Measurements from ENCODE around the gene GP1BB.

Gene GP1BB

DNA sequence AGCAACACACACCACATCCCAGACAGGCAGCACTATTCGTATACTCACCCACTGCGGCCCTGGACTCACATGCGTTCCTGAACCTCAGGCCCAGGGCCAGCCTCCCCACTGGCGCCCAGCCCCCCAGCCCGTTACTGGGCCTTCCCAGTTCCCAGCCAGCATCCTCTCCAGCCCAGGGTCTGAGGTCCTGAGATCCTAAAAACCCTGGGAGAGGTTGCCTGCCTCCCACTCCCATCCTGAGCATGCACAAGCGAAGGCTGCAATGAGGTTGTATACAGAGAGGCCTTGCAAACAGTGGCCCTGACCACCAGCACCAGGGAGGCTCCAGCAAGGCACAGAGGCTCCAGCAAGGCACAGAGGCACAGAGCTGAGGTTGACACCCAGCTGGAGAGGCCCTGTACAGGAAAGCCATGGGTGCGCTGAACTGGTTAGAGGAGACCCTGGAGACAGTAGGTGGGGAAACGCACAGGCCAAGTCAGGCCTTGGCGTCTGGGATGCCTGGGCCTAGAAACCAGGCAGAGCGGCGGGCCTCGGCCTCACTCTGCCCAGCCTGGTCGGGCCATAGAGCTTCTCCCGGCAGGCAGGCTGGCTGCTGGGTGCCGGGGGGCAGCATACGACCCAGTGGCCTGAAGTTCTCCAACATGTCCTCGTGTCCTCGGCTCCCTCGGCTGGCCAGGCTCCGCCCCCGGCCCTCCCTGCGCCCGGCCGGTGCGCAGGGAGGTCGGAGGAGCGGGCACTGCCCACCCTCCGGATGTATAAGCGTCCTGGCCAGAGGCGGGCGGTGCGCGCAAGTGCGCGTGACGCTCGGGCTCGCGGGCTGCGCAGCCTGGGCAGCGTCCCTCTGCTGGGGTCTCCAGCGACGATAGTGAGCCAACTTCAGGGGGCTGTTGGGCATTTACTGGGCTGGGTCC lies 34.9 kb downstream of the GP1BB start:
- Mint-ChIP-seq H3K9me3 (no peaks in the 10 kb centered on the region), H3K4me3 (peak overlapping the region; percentile 71 to 78), H3K27ac (no peak overlapping the region), H3K27me3 (peaks cover 59 to 94% of the 10 kb centered on the region in 2 donors), H3K36me3 (ENCODE audit: insufficient read depth) (peaks cover 3% of the 10 kb centered on the region), H3K4me1 (ENCODE audit: low read depth in 2 of 2) (peaks cover 24% of the 10 kb centered on the region in 2 donors)
- DNase-seq (no peak), ATAC-seq (replicated peaks) (no peak)

GRCh38 chr22:19758896-19759426 lies 35.6 kb downstream of the GP1BB start:
- Mint-ChIP-seq H3K4me3 (peak overlapping the region in 1 of 2 donors; percentile 48), H3K36me3 (ENCODE audit: insufficient read depth) (peaks cover 3% of the 10 kb centered on the region), H3K9me3 (no peaks in the 10 kb centered on the region), H3K27ac (no peak overlapping the region), H3K27me3 (peaks cover 61 to 94% of the 10 kb centered on the region in 2 donors), H3K4me1 (ENCODE audit: low read depth in 2 of 2) (peaks cover 24% of the 10 kb centered on the region in 2 donors)
- ATAC-seq (replicated peaks), result no peak
- no peak for DNase-seq

DNA sequence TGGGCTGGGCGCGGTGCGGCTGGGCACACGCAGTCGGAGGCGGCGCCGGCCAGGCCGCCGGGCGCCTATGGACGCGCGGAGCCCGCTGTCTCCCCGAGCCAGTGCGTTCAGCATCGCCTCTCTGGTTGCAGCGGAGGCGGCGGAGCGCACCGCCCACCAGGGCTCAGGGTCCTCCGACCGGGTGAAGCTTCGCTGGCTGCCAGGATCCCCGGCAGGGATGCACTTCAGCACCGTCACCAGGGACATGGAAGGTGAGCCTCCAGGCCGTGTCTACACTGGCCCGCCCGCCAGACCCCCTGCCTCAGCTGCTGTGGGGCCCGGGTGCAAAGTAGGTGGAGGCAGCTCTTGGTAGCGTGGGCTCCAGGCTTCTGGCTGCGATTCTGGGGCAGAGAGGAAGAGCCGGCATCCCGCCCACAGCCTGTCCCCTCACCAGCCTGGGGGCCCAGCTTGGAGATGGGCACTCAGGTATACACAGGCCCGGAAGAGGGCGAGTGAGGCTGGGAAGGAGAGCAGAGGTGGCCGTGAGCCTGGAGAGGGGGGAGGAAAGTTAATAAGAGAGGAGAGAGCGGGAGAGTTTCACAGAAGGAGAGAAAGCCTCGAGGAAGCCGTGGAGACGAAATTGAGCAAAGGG lies 36.2 kb downstream of the GP1BB start:
- H3K36me3 Mint-ChIP-seq (ENCODE audit: insufficient read depth), result peaks cover 3% of the 10 kb centered on the region
- DNase-seq (no peak), ATAC-seq (replicated peaks) (no peak)
- peaks cover 24% of the 10 kb centered on the region in 2 donors for H3K4me1 Mint-ChIP-seq (ENCODE audit: low read depth in 2 of 2)
- no peaks in the 10 kb centered on the region for H3K9me3 Mint-ChIP-seq
- peaks cover 57 to 94% of the 10 kb centered on the region in 2 donors for H3K27me3 Mint-ChIP-seq
- H3K27ac Mint-ChIP-seq, result no peak overlapping the region
- peak overlapping the region; percentile 74 to 80 for H3K4me3 Mint-ChIP-seq

GRCh38 chr22:19760058-19760950 lies 37.0 kb downstream of the GP1BB start, which contains the start of gene TBX1:
Gene TBX1, plus strand, starts transcription at chr22:19760778. Its CDS starts 66 bp downstream, at chr22:19760844.
- H3K4me3 Mint-ChIP-seq, result peak within 1 kb of the TSS; percentile 74 to 80

GRCh38 chr22:19760951-19761724 lies 37.8 kb downstream of the GP1BB start:
- peak overlapping the region; percentile 52 to 71 for H3K4me3 Mint-ChIP-seq
- peaks cover 59 to 89% of the 10 kb centered on the region in 2 donors for H3K27me3 Mint-ChIP-seq
- H3K36me3 Mint-ChIP-seq (ENCODE audit: insufficient read depth), result peaks cover 6% of the 10 kb centered on the region
- H3K4me1 Mint-ChIP-seq (ENCODE audit: low read depth in 2 of 2), result peaks cover 19 to 20% of the 10 kb centered on the region in 2 donors
- H3K9me3 Mint-ChIP-seq, result no peaks in the 10 kb centered on the region
- H3K27ac Mint-ChIP-seq, result no peak overlapping the region
- DNase-seq, result no peak
- no peak for ATAC-seq (replicated peaks)

More at GRCh38 chr22:19760058-19760950, 37.0 kb downstream of the GP1BB start, which contains the start of gene TBX1:
- Mint-ChIP-seq H3K36me3 (ENCODE audit: insufficient read depth) (peaks cover 6% of the 10 kb centered on the region), H3K27ac (no peak within 1 kb of the TSS), H3K27me3 (peaks cover 63 to 94% of the 10 kb centered on the region in 2 donors), H3K4me1 (ENCODE audit: low read depth in 2 of 2) (peaks cover 24% of the 10 kb centered on the region in 2 donors), H3K9me3 (no peaks in the 10 kb centered on the region)
- ATAC-seq (replicated peaks) (no peak), DNase-seq (no peak)

DNA sequence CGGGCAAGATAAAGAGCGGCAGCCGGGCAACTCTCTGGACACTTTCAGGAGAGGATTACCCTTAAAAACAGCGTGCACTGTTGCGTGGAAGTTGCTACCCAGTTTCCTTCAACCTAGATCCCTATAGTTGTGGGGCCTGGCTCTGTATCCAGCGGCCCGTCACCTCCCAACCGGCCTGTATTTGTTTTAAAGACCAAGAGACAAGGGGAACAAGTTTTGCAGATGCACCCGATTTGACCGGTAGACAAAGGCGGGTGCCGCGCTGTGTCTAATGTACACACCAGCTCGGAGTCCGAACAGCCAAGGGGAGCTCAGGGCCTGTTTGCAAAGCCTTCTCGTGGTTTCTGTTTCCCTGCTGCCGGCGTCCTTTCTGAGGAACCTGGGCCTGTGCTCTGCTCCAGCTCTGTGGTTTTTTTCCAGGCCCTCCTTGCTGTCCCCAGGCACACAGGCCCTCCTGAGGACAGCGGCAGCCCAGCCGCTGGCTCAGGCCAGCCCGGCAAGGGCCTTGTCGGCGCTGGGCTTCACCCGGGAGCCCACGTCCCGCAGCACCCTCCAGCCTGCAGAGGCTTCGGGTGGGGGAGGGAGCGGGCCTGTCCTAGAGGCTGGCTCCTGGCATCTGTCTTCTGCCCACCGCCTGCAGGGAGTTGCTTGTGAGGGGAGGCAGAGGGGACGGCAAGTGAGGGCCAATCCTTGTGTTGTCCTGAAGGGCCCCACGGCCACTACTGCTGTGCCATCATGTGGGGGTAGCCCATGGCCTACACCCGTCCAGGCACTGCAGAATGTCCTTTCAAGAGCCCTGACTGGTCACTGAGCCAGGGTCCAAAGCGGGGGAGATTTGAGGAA lies 38.6 kb downstream of the GP1BB start:
- H3K36me3 Mint-ChIP-seq (ENCODE audit: insufficient read depth), result peaks cover 6% of the 10 kb centered on the region
- H3K9me3 Mint-ChIP-seq, result no peaks in the 10 kb centered on the region
- no peak for DNase-seq
- no peak overlapping the region for H3K27ac Mint-ChIP-seq
- no peak for ATAC-seq (replicated peaks)
- peaks cover 56 to 82% of the 10 kb centered on the region in 2 donors for H3K27me3 Mint-ChIP-seq
- H3K4me1 Mint-ChIP-seq (ENCODE audit: low read depth in 2 of 2), result peaks cover 16 to 20% of the 10 kb centered on the region in 2 donors
- peak overlapping the region; percentile 52 to 71 for H3K4me3 Mint-ChIP-seq

GRCh38 chr22:19762568-19763457 lies 39.5 kb downstream of the GP1BB start:
- no peak for DNase-seq
- Mint-ChIP-seq H3K9me3 (no peaks in the 10 kb centered on the region), H3K27ac (no peak overlapping the region), H3K4me3 (no peak overlapping the region), H3K27me3 (peaks cover 58 to 82% of the 10 kb centered on the region in 2 donors), H3K36me3 (ENCODE audit: insufficient read depth) (peaks cover 6% of the 10 kb centered on the region), H3K4me1 (ENCODE audit: low read depth in 2 of 2) (peaks cover 15 to 16% of the 10 kb centered on the region in 2 donors)
- ATAC-seq (replicated peaks), result no peak

- ATAC-seq (replicated peaks), result no peak
- peaks cover 56 to 82% of the 10 kb centered on the region in 2 donors for H3K27me3 Mint-ChIP-seq
- H3K9me3 Mint-ChIP-seq, result no peaks in the 10 kb centered on the region
These were observed 40.3 kb downstream of the GP1BB start for GRCh38 chr22:19763458-19764298.

GRCh38 chr22:19764299-19764593 lies 40.9 kb downstream of the GP1BB start:
- no peaks in the 10 kb centered on the region for H3K9me3 Mint-ChIP-seq

More at GRCh38 chr22:19763458-19764298, 40.3 kb downstream of the GP1BB start:
- Mint-ChIP-seq H3K4me1 (ENCODE audit: low read depth in 2 of 2) (peaks cover 14 to 15% of the 10 kb centered on the region in 2 donors), H3K4me3 (no peak overlapping the region), H3K36me3 (ENCODE audit: insufficient read depth) (peaks cover 6% of the 10 kb centered on the region), H3K27ac (no peak overlapping the region)
- no peak for DNase-seq

GRCh38 chr22:19764636-19765476 lies 41.5 kb downstream of the GP1BB start:
- DNase-seq, result no peak
- Mint-ChIP-seq H3K4me1 (ENCODE audit: low read depth in 2 of 2) (peaks cover 9 to 10% of the 10 kb centered on the region in 2 donors), H3K4me3 (peak overlapping the region; percentile 68), H3K9me3 (no peaks in the 10 kb centered on the region), H3K27me3 (peaks cover 59 to 80% of the 10 kb centered on the region in 2 donors), H3K36me3 (ENCODE audit: insufficient read depth) (peaks cover 6% of the 10 kb centered on the region), H3K27ac (no peak overlapping the region)
- ATAC-seq (replicated peaks), result no peak

More at GRCh38 chr22:19764299-19764593, 40.9 kb downstream of the GP1BB start:
- H3K27me3 Mint-ChIP-seq, result peaks cover 59 to 80% of the 10 kb centered on the region in 2 donors
- peaks cover 6% of the 10 kb centered on the region for H3K36me3 Mint-ChIP-seq (ENCODE audit: insufficient read depth)
- no peak overlapping the region for H3K27ac Mint-ChIP-seq
- ATAC-seq (replicated peaks), result no peak
- peak overlapping the region in 1 of 2 donors; percentile 48 for H3K4me3 Mint-ChIP-seq
- peaks cover 14 to 15% of the 10 kb centered on the region in 2 donors for H3K4me1 Mint-ChIP-seq (ENCODE audit: low read depth in 2 of 2)
- no peak for DNase-seq

All from effector memory CD8-positive, alpha-beta T cell (primary cell).